ENCODE results near the gene LMF1. TPM values are rescaled to one million over a fixed set of nuclear protein-coding genes. Genes with fewer than 3 reads are reported as not detected.

LMF1 gene
- total and polyA plus RNA-seq, 9 of the 15 experiments (the other 6 are each of a cell fraction or from before 2014, with no cell fraction given): 0.11 to 1.6 (median 0.55) TPM; not detected in 1

DNA sequence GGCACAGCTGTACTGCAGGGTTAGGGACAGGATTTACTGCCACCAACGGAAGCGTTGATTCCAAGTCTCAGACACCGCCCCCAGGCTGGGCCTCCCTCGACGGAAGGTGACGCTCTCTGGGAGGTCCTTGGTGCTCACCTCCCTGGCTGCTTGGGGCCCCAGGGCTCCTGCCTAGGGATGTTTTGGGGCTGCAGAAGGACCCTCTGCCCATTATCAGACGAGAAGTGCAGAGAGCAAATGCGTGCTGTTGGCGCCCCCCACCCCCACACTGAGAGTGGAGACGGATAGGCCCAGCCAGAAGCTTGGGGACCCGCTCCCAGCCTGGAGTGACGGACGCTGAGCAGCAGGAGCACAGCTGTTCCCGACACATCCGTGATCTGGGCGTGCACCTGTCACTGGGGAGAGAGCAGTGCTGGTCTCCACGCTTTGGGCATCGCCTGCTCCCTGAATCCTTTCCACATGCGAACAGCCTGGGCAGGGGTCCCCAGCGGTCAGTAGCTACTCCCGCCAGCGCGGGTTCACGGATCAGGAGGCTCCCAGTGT lies 5.7 kb upstream of the LMF1 start:
- Histone ChIP-seq H3K79me2 (ENCODE audit: control insufficient read depth, insufficient read depth, low read length) (no peaks in the 10 kb centered on the region), H3K9me3 (replicated peaks; ENCODE audit: control insufficient read depth, insufficient read depth, low read depth, low read length) (no peaks in the 10 kb centered on the region; the same call in 1 of the 2 replicates), H3K36me3 (ENCODE audit: control insufficient read depth, insufficient read depth, low read length) (no peaks in the 10 kb centered on the region), H4K20me1 (replicated peaks; ENCODE audit: control insufficient read depth, insufficient read depth, low read length) (peaks cover 15% of the 10 kb centered on the region), H2AFZ (ENCODE audit: low read depth, low read length) (no peak overlapping the region), H3K4me3 (no peak overlapping the region), H3K27ac (ENCODE audit: extremely low read depth, low read depth, low read length) (no peak overlapping the region), H3K4me2 (ENCODE audit: insufficient read depth, low read length) (no peak overlapping the region), H3K9ac (ENCODE audit: insufficient read depth in 1 of 2, low read depth in 2 of 2, low read length in 2 of 2) (0 out of 4 replicates have a peak overlapping the region, but pooled peaks of 1 of the 2 experiments have one; percentile 45), H3K27me3 (ENCODE audit: control insufficient read depth in 2 of 2, insufficient read depth in 2 of 2, low read length in 2 of 2) (peaks cover 45 to 85% of the 10 kb centered on the region in 2 experiments), H3K4me1 (replicated peaks in 1 of 2; ENCODE audit: control insufficient read depth in 2 of 2, insufficient read depth in 2 of 2, low read length in 2 of 2) (peaks cover 0 to 54% of the 10 kb centered on the region in 2 experiments; a peak in 2 of 5 replicates), H3K9me1 (ENCODE audit: control insufficient read depth, insufficient read depth, low read length) (no peaks in the 10 kb centered on the region)
- TF ChIP-seq, protein P1, sequence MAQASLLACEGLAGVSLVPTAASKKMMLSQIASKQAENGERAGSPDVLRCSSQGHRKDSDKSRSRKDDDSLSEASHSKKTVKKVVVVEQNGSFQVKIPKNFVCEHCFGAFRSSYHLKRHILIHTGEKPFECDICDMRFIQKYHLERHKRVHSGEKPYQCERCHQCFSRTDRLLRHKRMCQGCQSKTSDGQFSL (CRISPR knock-in tag; IDR thresholded peaks at IDR 0.05): no peak
- TF ChIP-seq, protein P1 (tag; IDR thresholded peaks at IDR 0.05): no peak
- TF ChIP-seq, protein P2, sequence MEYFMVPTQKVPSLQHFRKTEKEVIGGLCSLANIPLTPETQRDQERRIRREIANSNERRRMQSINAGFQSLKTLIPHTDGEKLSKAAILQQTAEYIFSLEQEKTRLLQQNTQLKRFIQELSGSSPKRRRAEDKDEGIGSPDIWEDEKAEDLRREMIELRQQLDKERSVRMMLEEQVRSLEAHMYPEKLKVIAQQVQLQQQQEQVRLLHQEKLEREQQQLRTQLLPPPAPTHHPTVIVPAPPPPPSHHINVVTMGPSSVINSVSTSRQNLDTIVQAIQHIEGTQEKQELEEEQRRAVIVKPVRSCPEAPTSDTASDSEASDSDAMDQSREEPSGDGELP (CRISPR knock-in tag; IDR thresholded peaks at IDR 0.05; ENCODE audit: borderline replicate concordance): peak; percentile 13; the same call in 1 of the 2 replicates
- peak; percentile 66 for ATAC-seq
- ChIA-PET CTCF (ENCODE audit: low intra/inter-chr PET ratio) (no interaction called here), POLR2A (interaction anchor here (0.5 kb wide), 1 partner anchor 355 kb away, joined by 3 read pairs; no protein-coding TSS in a partner anchor)
- peak in 1 of 4 experiments; percentile 21 for DNase-seq (ENCODE audit: extremely low read depth in 1 of 4, low spot score in 3 of 4)
- in situ Hi-C loops (cut with MboI) (no loop called here), intact Hi-C loops (cut with micrococcal nuclease) (no loop called here)
- WGBS (ENCODE audit: insufficient coverage, low coverage, missing lambda C conversion rate): 1% methylated on average over 18 of the region's 24 CpGs
- FAIRE-seq: peak; percentile 74
- BruUV-seq (replicated peaks): no TSS peak

Measured in K562 (cell line).